ENCODE data around the gene MYOG.

- TF ChIP-seq CTCF (IDR thresholded peaks at IDR 0.05) (no peak), POLR2A (IDR thresholded peaks at IDR 0.05) (no peak)
Measured at GRCh38 chr1:203099805-203100515, 14.1 kb upstream of the MYOG start.

Measured in heart left ventricle (tissue), 13 donors.